Measurements from ENCODE around the gene GSTM3.

The GSTM3 gene

DNA sequence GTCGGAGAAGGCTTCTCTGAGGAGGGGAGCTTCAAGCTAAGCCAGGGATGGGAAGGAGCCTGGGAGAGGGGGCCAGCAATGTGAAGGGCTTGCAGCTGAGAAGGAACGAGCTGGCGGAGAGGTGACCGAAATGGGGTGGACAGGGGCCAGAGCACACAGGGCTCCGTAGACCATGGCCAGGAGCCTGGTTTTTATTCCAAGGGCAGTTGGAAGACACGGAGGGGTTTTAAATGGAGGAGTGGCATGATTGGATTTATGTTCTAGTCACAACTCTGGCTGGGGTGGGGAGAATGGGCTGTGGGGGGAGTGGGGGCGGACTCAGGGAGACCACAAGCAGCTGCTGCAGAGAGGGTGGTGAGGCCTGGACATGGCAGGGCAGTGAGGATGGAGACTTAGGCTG, 28.0 kb upstream of the GSTM3 start:
- TF ChIP-seq, protein P1, sequence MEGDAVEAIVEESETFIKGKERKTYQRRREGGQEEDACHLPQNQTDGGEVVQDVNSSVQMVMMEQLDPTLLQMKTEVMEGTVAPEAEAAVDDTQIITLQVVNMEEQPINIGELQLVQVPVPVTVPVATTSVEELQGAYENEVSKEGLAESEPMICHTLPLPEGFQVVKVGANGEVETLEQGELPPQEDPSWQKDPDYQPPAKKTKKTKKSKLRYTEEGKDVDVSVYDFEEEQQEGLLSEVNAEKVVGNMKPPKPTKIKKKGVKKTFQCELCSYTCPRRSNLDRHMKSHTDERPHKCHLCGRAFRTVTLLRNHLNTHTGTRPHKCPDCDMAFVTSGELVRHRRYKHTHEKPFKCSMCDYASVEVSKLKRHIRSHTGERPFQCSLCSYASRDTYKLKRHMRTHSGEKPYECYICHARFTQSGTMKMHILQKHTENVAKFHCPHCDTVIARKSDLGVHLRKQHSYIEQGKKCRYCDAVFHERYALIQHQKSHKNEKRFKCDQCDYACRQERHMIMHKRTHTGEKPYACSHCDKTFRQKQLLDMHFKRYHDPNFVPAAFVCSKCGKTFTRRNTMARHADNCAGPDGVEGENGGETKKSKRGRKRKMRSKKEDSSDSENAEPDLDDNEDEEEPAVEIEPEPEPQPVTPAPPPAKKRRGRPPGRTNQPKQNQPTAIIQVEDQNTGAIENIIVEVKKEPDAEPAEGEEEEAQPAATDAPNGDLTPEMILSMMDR (IDR thresholded peaks at IDR 0.05) = no peak

DNA sequence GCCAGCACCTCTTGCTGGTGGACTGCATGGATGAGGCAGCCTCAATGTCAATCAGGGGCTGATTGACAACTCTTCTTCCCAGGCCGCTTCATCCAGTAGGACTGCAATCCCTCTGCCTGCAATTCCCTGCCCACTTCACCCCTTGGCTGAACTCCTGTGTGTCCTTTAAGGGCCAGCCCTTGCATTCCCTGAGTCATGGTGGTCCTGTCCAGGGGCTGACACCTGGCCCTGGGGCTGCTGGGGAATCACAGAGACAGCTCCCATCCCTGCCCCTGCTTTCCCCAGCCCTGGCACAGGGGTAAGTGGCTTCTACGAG, 27.5 kb upstream of the GSTM3 start:
- TF ChIP-seq, protein P1 (IDR thresholded peaks at IDR 0.05) = no peak

DNA sequence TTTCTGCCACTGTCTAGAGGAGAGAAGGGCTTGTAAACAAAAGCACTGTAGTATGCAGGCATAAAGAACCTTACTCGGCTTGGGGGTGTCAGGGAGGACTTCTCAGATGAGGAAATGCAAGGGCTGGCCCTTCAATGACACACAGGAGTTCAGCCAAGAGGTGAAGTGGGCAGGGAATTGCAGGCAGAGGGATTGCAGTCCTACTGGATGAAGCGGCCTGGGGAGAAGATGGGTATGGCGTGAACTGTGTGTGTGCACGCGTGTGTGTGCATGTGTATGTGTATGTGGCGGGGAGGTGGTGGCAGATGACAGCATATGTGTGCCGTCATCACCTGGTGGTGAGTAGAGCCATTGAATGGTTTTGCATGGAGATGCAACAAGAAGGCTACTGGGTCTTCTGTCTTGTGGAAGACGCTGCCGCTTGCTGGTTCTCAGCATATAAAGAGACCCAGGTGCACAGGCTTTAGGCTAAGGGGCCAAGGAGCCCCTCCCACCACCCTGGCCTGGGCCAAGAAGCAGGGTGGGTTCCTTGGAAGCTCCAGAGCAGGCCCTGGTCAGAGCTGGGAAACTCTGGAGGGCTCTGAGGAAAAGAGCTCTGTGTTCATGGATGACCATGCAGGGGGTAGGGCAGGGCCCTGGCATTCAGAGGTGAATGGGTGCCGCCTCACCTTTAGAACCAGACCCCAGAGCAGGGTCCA, 26.9 kb upstream of the GSTM3 start:
- TF ChIP-seq, protein P1 (IDR thresholded peaks at IDR 0.05) = no peak

DNA sequence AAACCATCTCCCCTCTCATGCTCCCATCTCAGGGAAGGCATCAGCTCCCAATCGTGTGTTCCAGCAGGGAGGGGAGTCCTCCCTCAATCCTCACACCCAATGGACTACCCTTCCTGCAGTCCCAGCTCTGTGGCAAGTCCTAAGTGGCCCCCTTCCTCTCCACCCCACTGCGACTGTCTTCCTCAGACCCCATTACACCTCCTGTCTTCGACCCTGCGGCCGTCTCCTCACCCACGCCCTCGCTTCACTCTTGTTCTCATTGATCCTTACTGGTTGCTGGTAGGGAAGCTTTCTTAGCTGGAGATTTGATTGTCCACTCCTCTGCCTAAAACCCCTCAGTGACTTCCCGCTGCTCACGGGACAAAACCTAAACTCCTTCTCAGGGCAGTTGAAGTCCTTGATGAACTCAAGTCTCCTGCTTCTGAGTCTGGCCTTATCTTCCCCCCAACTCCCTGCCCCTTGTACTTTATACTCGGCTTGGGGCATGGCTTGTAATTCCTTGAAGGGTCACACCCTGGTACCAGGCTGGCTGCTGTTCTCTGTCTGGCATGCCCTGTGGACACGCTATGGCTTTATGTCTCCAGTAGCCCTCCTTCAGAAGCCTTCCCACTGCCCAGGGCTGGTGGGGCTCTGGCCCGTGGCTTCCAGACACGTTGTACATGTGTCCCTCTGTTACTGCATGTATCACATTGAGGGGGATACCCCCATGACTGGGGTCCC, 25.2 kb upstream of the GSTM3 start:
- TF ChIP-seq, protein P1 (IDR thresholded peaks at IDR 0.05) = no peak

DNA sequence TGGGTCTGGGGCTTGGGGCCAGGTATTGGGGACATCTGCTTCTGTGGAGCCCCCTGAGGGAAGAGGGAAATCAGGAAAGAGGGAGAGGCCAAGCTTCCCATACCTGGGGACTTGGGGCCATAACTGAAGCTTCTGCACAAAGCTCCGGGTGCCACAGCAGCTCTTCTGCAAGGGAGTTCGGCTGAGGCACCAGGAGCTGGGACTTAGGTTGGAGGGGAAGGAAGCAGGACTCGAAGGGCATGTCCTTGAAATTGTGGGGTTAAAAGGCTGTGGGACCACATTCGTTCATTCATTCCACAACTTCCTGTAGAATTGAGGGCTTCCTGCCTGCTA, 24.6 kb upstream of the GSTM3 start:
- TF ChIP-seq, protein P1 (IDR thresholded peaks at IDR 0.05) = no peak

DNA sequence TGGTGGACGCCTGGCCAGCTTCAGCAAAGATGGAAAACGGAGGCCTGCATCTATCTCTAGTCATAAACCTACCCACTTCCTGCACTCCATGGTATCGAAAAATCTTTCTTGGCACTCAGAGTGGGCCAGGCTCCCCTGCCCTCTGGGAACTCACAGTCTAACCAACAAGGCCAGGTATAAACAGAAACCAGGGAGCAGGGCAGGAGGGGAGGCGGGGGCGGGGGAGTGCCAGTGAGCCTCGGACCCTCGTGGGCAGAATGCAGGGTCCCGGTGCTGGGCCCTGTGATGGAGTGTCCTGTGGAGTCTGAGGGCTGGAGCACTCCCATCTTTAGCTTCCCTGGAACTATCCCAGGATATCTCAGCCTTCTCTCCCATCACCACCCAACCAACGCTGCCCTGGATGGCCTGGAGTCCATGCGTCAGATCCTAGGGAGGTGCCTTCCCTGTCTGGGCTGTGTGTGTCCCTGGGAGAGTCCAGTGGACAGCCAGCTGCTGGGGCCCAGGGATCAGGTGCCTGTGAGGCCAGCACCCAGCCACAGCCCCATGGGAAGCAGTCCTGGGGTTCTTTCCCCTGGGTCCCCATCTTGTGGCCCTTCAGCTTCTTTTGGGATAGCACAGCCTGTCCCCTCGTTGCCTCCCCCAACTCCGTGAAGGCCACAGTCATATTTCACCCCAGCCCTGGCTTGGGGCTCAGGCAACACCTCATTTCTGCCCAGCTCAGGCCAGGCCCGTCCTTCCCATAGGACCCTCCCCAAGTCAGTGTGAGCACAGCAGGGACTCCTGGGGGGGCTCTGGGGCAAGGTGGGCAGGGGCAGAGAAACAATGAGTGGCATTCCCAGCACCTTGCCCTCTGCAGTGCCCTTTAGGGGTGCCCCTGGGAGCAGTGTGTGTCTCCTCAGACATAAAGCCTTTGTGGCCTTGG, 24.0 kb upstream of the GSTM3 start:
- TF ChIP-seq, protein P1 (IDR thresholded peaks at IDR 0.05) = no peak

DNA sequence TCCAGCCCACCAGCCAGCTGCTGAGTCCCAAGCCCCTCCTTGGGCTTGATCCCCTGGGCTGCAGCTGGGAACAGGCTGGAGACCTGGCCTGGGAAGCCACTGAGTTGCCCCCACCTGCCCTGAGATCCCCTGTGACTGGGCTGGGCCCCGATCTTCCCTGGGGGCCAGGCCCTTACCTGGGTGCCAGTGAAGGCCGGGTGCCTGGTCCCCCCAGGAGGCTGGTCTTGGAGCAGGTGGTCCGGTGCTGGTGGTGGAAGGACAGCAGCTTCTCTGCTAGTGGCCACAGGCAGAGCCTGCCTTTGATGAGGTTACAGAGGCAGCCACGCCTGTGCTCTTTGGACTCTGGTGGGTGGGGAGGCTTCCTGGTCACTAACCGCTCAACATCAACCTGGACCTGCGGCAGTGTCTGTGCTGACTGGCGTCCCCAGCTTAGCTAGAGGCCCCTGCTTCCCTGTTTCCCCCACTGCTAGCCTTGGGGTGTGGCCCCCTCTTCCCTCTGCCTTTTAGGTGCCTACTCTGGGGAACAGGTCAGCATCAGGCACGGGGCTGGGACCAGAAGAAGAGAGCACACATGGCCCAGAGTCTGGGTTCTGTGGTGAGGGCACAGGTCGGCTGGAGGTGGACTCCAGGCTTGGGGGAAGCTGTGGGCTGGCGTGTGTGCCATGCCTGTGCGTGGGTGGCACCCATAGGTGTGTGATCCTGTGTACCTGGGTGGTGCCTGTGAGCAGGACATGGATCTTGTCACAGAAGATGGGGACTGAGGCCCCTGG, 23.0 kb upstream of the GSTM3 start, which contains the start of gene EPS8L3:
Gene EPS8L3, minus strand, starts transcription at position 278 of the 770 bp plus-strand sequence. CDS start 2,174 bp downstream, outside the sequence.
- TF ChIP-seq, protein P1 (IDR thresholded peaks at IDR 0.05) = no peak
